OCI-LY7 (cell line): ENCODE results near the gene PODNL1. TPM values are rescaled to one million over a fixed set of nuclear protein-coding genes. Genes with fewer than 3 reads are reported as not detected.

Experiments
- BruUV-seq: library from RNA; stranded (reverse); fragments of 400-500 nt; replicated peaks from 2 replicates; lab custom pipeline; 2021; lab: Mats Ljungman, UMichigan
- CTCF ChIA-PET: fragments of 300-600 bp; sonication (Branson Sonifier 250); formaldehyde crosslinking; loops from one replicate; lab custom pipeline; 2022; ENCODE audit warnings: antibody characterized with exemption; ENCODE audit not compliant: unreplicated experiment; lab: Charles Lee
- POLR2A ChIA-PET: fragments of 300-600 bp; sonication (Branson Sonifier 250); formaldehyde crosslinking; loops from one replicate; lab custom pipeline; 2022; ENCODE audit warnings: antibody characterized with exemption; lab: Charles Lee
- DNase-seq: peaks from one replicate; pipeline ENCODE4 v3.0.0-alpha.2; 2015; ENCODE audit warnings: low spot score
- H2AFZ ChIP-seq: fragments of 200-600 bp; sonication (generic), shearing (Covaris generic); 2 replicates; pipeline ENCODE4 v1.6.1; 2014; ENCODE audit warnings: mild to moderate bottlenecking, antibody characterized with exemption, low read length, moderate library complexity
- H3K27ac ChIP-seq: fragments of 200-600 bp; sonication (generic); 2 replicates; pipeline ENCODE4 v1.5.1; 2014; ENCODE audit warnings: mixed run types, low read depth, mild to moderate bottlenecking, moderate library complexity, low read length, inconsistent platforms; ENCODE audit not compliant: poor library complexity, severe bottlenecking
- H3K36me3 ChIP-seq: fragments of 200-600 bp; sonication (generic); 2 replicates; pipeline ENCODE4 v1.6.1; 2014; ENCODE audit warnings: mild to moderate bottlenecking, antibody characterized with exemption, low read length, moderate library complexity, mixed read lengths; ENCODE audit not compliant: insufficient read depth
- H3K4me1 ChIP-seq: fragments of 200-600 bp; sonication (generic); 2 replicates; pipeline ENCODE4 v1.5.1; 2014; ENCODE audit warnings: mild to moderate bottlenecking, low read length; ENCODE audit not compliant: insufficient read depth, poor library complexity, severe bottlenecking
- H3K4me2 ChIP-seq: fragments of 200-600 bp; sonication (generic); 2 replicates; pipeline ENCODE4 v1.6.1; 2014; ENCODE audit warnings: mild to moderate bottlenecking, low read length
- H3K4me3 ChIP-seq: fragments of 200-600 bp; sonication (generic); 2 replicates; pipeline ENCODE4 v1.5.1; 2014; ENCODE audit warnings: mild to moderate bottlenecking, low read depth, low read length; ENCODE audit not compliant: poor library complexity, severe bottlenecking
- H3K79me2 ChIP-seq: fragments of 200-600 bp; sonication (generic); 2 replicates; pipeline ENCODE4 v1.6.1; 2016; ENCODE audit warnings: low read depth, mild to moderate bottlenecking, low read length, moderate library complexity, mixed read lengths; ENCODE audit not compliant: insufficient read depth
- H3K9me2 ChIP-seq: fragments of 200-600 bp; sonication (generic); 2 replicates; pipeline ENCODE4 v1.6.1; 2016; ENCODE audit warnings: mild to moderate bottlenecking, low read length, mixed read lengths; ENCODE audit not compliant: insufficient read depth
- H3K9me3 ChIP-seq: fragments of 200-600 bp; sonication (generic); 2 replicates; pipeline ENCODE4 v1.6.1; 2014; ENCODE audit warnings: mild to moderate bottlenecking, mixed run types, low read length, mixed read lengths
- H4K20me1 ChIP-seq: fragments of 200-600 bp; sonication (generic); 2 replicates; pipeline ENCODE4 v1.6.1; 2014; ENCODE audit warnings: mild to moderate bottlenecking, antibody characterized with exemption, low read length, moderate library complexity, mixed read lengths; ENCODE audit not compliant: insufficient read depth
- EZH2phosphoT487 ChIP-seq: fragments of 200-600 bp; sonication (generic); IDR thresholded peaks from 2 replicates; pipeline ENCODE4 v1.6.1; 2018; ENCODE audit warnings: low read depth, borderline replicate concordance, mild to moderate bottlenecking, mixed run types, antibody characterized with exemption, low read length, moderate library complexity, mixed read lengths
- intact Hi-C: fragments of 100-400 bp; cut with micrococcal nuclease; formaldehyde crosslinking; loops from one replicate; pipeline ENCODE4 v1.10.0; 2022; ENCODE audit not compliant: unreplicated experiment
- total RNA-seq, 2 experiments: library from RNA; depleted of rRNA in 1 of 2; stranded (reverse); fragments of >200 nt in 1 of 2; shearing (Covaris generic) in 1 of 2; gene quantifications; 2 replicates each; pipeline ENCODE4 v1.2.3, GENCODE V29; 2014 to 2022
- TF ChIP-seq, protein P1 (sequence below): fragments of 200-600 bp; sonication (generic); conservative IDR thresholded peaks from 2 replicates; pipeline ENCODE4 v1.5.1; 2014; ENCODE audit warnings: mild to moderate bottlenecking, antibody characterized with exemption, low read length, moderate library complexity, mixed read lengths

PODNL1 gene
- total RNA-seq, 2 experiments from 2014 or later, result 0.16 TPM; not detected in 1

DNA sequence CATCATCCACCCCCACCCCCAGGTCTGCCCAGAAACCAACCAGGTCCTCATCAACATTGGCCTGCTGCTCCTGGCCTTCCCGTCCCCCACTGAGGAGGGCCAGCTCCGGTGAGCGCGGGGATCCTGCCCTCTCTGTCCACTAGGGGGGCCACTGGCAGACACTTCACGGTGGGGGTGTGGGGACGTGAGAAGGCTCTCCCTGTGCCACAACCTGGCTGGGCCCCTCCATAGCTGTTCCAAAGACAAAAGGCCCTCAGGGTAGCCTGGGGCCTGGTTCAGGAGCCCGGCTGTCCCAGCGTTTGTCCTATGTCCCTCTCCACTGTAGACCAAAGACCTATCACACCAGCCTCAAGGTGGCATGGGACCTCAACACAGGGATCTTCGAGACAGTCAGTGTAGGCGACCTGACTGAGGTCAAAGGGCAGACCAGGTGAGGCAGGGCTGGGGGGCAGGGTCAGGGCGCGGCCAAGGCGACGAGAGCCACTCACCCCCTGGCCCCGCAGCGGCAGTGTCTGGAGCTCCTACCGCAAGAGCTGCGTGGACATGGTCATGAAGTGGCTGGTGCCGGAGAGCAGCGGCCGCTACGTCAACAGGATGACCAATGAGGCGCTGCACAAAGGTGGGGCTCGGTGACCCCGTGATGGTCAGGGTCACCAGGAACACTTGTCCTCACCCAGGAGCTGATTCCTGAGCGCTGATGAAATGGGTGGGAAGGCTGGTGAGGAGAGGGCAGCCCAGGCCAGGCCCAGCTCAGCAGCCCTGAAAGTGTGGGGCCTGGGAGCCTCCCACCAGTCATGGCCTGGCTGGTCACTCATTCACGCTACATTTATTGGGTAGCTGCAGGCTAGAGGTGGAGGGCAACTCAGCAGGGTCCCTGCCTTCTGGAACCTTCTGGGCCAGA is 22.0 kb upstream of the PODNL1 start:
- no TSS peak for BruUV-seq
- no peak overlapping the region for H3K4me3 ChIP-seq
- H3K4me1 ChIP-seq, result no peaks in the 10 kb centered on the region
- H3K27ac ChIP-seq, result no peak overlapping the region
- no peaks in the 10 kb centered on the region for H3K9me2 ChIP-seq
- no peaks in the 10 kb centered on the region for H3K79me2 ChIP-seq
- H2AFZ ChIP-seq, result no peak overlapping the region
- TF ChIP-seq, protein P1, sequence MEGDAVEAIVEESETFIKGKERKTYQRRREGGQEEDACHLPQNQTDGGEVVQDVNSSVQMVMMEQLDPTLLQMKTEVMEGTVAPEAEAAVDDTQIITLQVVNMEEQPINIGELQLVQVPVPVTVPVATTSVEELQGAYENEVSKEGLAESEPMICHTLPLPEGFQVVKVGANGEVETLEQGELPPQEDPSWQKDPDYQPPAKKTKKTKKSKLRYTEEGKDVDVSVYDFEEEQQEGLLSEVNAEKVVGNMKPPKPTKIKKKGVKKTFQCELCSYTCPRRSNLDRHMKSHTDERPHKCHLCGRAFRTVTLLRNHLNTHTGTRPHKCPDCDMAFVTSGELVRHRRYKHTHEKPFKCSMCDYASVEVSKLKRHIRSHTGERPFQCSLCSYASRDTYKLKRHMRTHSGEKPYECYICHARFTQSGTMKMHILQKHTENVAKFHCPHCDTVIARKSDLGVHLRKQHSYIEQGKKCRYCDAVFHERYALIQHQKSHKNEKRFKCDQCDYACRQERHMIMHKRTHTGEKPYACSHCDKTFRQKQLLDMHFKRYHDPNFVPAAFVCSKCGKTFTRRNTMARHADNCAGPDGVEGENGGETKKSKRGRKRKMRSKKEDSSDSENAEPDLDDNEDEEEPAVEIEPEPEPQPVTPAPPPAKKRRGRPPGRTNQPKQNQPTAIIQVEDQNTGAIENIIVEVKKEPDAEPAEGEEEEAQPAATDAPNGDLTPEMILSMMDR, result peak; percentile 43; the same call in 1 of the 2 replicates
- no peak for TF ChIP-seq EZH2phosphoT487
- ChIA-PET POLR2A (interaction anchor here (0.6 kb wide), 1 partner anchor 38 kb away, joined by 3 read pairs; no protein-coding TSS in a partner anchor), CTCF (interaction anchor here (0.5 kb wide), 1 partner anchor 46 kb away, joined by 3 read pairs; the partner anchor contains the start of gene RFX1)
- no peaks in the 10 kb centered on the region for H4K20me1 ChIP-seq
- H3K4me2 ChIP-seq, result no peak overlapping the region
- H3K9me3 ChIP-seq, result no peaks in the 10 kb centered on the region
- H3K36me3 ChIP-seq, result peaks cover 75% of the 10 kb centered on the region
- intact Hi-C loops, result no loop called here
- DNase-seq, result no peak

DNA sequence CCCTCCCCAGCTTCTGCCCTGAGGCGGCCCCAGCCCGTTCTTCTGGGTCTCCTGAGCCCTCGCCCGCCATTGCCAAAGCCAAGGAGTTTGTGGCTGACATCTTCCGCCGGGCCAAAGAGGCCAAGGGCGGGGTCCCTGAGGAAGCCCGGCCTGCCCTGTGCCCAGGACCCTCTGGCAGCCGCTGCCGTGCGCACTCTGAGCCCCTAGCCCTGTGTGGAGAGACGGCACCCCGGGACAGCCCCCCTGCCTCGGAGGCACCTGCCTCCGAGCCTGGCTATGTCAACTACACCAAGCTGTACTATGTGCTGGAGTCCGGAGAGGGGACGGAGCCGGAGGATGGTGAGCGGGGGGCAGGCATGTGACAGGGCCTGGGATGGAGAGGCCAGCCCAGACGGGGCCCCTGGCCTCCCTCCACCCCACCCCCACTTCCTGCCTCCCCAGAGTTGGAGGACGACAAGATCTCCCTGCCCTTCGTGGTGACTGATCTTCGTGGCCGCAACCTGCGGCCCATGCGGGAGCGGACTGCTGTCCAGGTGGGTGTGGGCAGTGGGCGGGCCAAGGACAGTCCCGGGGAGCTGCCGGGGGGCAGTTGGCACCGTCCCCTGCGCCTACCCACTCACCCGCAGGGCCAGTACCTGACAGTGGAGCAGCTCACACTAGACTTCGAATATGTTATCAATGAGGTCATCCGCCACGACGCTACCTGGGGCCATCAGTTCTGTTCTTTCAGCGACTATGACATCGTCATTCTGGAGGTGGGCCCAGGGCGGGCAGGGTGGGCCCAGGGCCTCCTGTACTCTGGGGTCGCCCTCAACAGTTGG is 21.1 kb upstream of the PODNL1 start:
- BruUV-seq, result TSS peak; percentile 62
- Histone ChIP-seq H3K9me3 (no peaks in the 10 kb centered on the region), H2AFZ (no peak overlapping the region), H4K20me1 (no peaks in the 10 kb centered on the region), H3K79me2 (no peaks in the 10 kb centered on the region; the same call in 1 of the 2 replicates), H3K9me2 (no peaks in the 10 kb centered on the region), H3K4me2 (no peak overlapping the region), H3K27ac (no peak overlapping the region), H3K4me3 (no peak overlapping the region), H3K36me3 (peaks cover 77% of the 10 kb centered on the region), H3K4me1 (no peaks in the 10 kb centered on the region)
- ChIA-PET CTCF (no interaction called here), POLR2A (no interaction called here)
- TF ChIP-seq EZH2phosphoT487, result no peak
- intact Hi-C loops, result no loop called here
- no peak for DNase-seq

DNA sequence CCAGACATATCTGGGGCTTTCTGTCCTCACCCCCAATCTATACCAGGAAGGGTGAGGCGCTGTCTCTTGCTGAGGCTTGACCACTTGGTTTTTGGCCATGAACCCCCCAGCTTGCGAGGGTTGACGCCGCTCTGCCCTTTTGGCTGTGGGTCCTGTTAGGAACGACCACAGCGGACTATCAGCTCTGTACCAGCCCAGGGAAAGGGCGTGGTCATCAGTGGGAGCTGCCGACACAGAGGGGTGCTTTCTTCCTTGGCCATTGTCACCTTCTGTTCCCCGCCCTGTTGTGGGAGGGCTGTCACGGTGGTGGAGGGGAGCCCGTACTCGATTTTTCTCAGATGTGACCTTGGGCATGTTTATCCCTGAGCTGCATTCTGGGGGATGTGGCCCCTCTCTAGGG is 19.8 kb upstream of the PODNL1 start:
- H3K27ac ChIP-seq, result no peak overlapping the region
- H4K20me1 ChIP-seq, result no peaks in the 10 kb centered on the region
- ChIA-PET POLR2A (no interaction called here), CTCF (no interaction called here)
- BruUV-seq, result no TSS peak
- peaks cover 11% of the 10 kb centered on the region for H3K4me1 ChIP-seq
- intact Hi-C loops, result no loop called here
- TF ChIP-seq EZH2phosphoT487, result no peak
- TF ChIP-seq, protein P1, result no peak
- peaks cover 79% of the 10 kb centered on the region for H3K36me3 ChIP-seq
- no peaks in the 10 kb centered on the region for H3K9me3 ChIP-seq
- H3K4me3 ChIP-seq, result no peak overlapping the region
- no peak for DNase-seq
- no peaks in the 10 kb centered on the region for H3K9me2 ChIP-seq
- H3K4me2 ChIP-seq, result no peak overlapping the region
- H2AFZ ChIP-seq, result no peak overlapping the region
- H3K79me2 ChIP-seq, result peaks cover 12% of the 10 kb centered on the region
